Measurements from ENCODE around the gene OR2V2. TPM values are rescaled to one million over a fixed set of nuclear protein-coding genes. Genes with fewer than 3 reads are reported as not detected.
"Not testable (repeated sequence)": the region's sequence is repeated elsewhere in the genome, so short reads cannot be mapped to it uniquely, and the experiment has no call there.

OR2V2 gene
- total RNA-seq, 3 donors from 2014 or later = not detected

GRCh38 chr5:181111010-181111409, 36.4 kb upstream of the OR2V2 start:
- Histone ChIP-seq H3K36me3 (no peaks in the 10 kb centered on the region), H3K27me3 (peaks cover 0 to 80% of the 10 kb centered on the region in 2 donors), H3K27ac (no peak overlapping the region), H3K4me1 (peaks cover 0 to 4% of the 10 kb centered on the region in 2 donors), H3K4me3 (no peak overlapping the region), H3K9me3 (peaks cover 4 to 9% of the 10 kb centered on the region in 2 donors)
- TF ChIP-seq POLR2AphosphoS5 (IDR thresholded peaks at IDR 0.05) (no peak), POLR2A (IDR thresholded peaks at IDR 0.05) (no peak), CTCF (IDR thresholded peaks at IDR 0.05) (no peak)
- no peak for DNase-seq (ENCODE audit: low spot score in 2 of 2)
- intact Hi-C loops (cut with DNase I; ENCODE audit: low total_unique reads) = no loop called here

DNA sequence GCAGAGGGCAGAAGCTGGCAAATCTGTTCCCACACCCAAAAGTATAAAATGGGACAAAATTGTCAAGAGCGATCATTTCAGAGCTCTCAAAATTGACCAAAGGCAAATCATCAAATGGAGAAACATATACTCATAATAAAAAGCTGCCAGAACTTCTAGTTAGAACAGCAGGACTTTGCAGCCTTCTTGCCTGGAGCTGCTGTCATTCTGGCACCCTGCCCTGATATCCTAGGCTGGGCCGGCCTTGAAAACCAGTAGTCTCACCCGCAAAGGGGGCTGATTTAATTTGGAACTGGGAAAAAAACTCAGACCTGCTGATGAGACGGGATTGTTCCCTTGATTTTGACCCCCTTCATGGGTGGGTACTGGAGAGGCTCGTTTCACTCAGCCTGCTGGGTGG, 34.9 kb upstream of the OR2V2 start:
- DNase-seq (ENCODE audit: low spot score in 2 of 2) = no peak
- TF ChIP-seq POLR2A (IDR thresholded peaks at IDR 0.05) (no peak), CTCF (IDR thresholded peaks at IDR 0.05) (no peak), POLR2AphosphoS5 (IDR thresholded peaks at IDR 0.05) (no peak)
- H3K36me3 ChIP-seq = no peaks in the 10 kb centered on the region
- H3K9me3 ChIP-seq = peaks cover 4 to 9% of the 10 kb centered on the region in 2 donors
- H3K27me3 ChIP-seq = peaks cover 0 to 76% of the 10 kb centered on the region in 2 donors
- no peak overlapping the region for H3K27ac ChIP-seq
- intact Hi-C loops (cut with DNase I; ENCODE audit: low total_unique reads) = no loop called here
- H3K4me1 ChIP-seq = peaks cover 0 to 4% of the 10 kb centered on the region in 2 donors
- no peak overlapping the region for H3K4me3 ChIP-seq

- H3K36me3 ChIP-seq; H3K4me1 ChIP-seq; H3K9me3 ChIP-seq; intact Hi-C loops (cut with DNase I; ENCODE audit: low total_unique reads); H3K27ac ChIP-seq; H3K4me3 ChIP-seq; DNase-seq (ENCODE audit: low spot score in 2 of 2): not testable (repeated sequence)
- peaks cover 0 to 76% of the 10 kb centered on the region in 2 donors for H3K27me3 ChIP-seq
Measured at GRCh38 chr5:181113572-181113971, 33.8 kb upstream of the OR2V2 start.

GRCh38 chr5:181114284-181114843, 33.0 kb upstream of the OR2V2 start:
- Histone ChIP-seq H3K4me1 (peaks cover 0 to 4% of the 10 kb centered on the region in 2 donors), H3K27me3 (peaks cover 0 to 75% of the 10 kb centered on the region in 2 donors), H3K4me3 (peak overlapping the region in 2 of 3 donors; percentile 3 to 44), H3K36me3 (no peaks in the 10 kb centered on the region), H3K27ac (no peak overlapping the region), H3K9me3 (peaks cover 4 to 9% of the 10 kb centered on the region in 2 donors)
- TF ChIP-seq POLR2A (IDR thresholded peaks at IDR 0.05) (no peak), POLR2AphosphoS5 (IDR thresholded peaks at IDR 0.05) (no peak), CTCF (IDR thresholded peaks at IDR 0.05) (no peak)
- no peak for DNase-seq (ENCODE audit: low spot score in 2 of 2)
- intact Hi-C loops (cut with DNase I; ENCODE audit: low total_unique reads) = no loop called here

GRCh38 chr5:181114844-181115778, 32.3 kb upstream of the OR2V2 start:
- intact Hi-C loops (cut with DNase I; ENCODE audit: low total_unique reads) = no loop called here
- Histone ChIP-seq H3K27me3 (peaks cover 0 to 72% of the 10 kb centered on the region in 2 donors), H3K27ac (no peak overlapping the region), H3K36me3 (no peaks in the 10 kb centered on the region), H3K4me1 (peaks cover 0 to 4% of the 10 kb centered on the region in 2 donors), H3K9me3 (peaks cover 4 to 9% of the 10 kb centered on the region in 2 donors), H3K4me3 (peak overlapping the region in 2 of 3 donors; percentile 3 to 44)
- no peak for TF ChIP-seq CTCF (IDR thresholded peaks at IDR 0.05)
- TF ChIP-seq POLR2A (IDR thresholded peaks at IDR 0.05) = no peak
- TF ChIP-seq POLR2AphosphoS5 (IDR thresholded peaks at IDR 0.05) = no peak
- no peak for DNase-seq (ENCODE audit: low spot score in 2 of 2)

All from breast epithelium (tissue), 4 donors.